H1 (cell line): ENCODE data around the gene BPIFB4. TPM values are rescaled to one million over a fixed set of nuclear protein-coding genes. Genes with fewer than 3 reads are reported as not detected.

Experiments used
- CTCF ChIA-PET: fragments of 300-600 bp; sonication (Branson Sonifier 250); formaldehyde crosslinking; loops from one replicate; lab custom pipeline; 2021; ENCODE audit not compliant: partially characterized antibody; lab: Charles Lee
- POLR2A ChIA-PET: fragments of 300-600 bp; sonication (Branson Sonifier 250); formaldehyde crosslinking; loops from one replicate; lab custom pipeline; 2021; ENCODE audit warnings: inconsistent platforms; ENCODE audit not compliant: partially characterized antibody; lab: Charles Lee
- DNase-seq, 2 experiments: peaks; one replicate each; pipeline versions ENCODE4 v3.0.0 to v3.0.0-alpha.2; 2010 to 2022; ENCODE audit warnings: low spot score in 2 of 2, low read depth in 1 of 2, mixed read lengths in 1 of 2
- FAIRE-seq: peaks from 2 replicates; lab custom pipeline; 2011; peaks lifted over from hg19 to GRCh38; lab: Jason Lieb, UNC
- H2AFZ ChIP-seq: 2 replicates; pipeline ENCODE4 v1.8.1; 2012; ENCODE audit warnings: low read length, inconsistent platforms
- H2AK5ac ChIP-seq: 2 replicates; pipeline ENCODE4 v1.6.1; 2013; ENCODE audit warnings: low read depth, low read length
- H2BK120ac ChIP-seq: replicated peaks from 2 replicates; pipeline ENCODE3; 2013; ENCODE audit warnings: low read depth, low read length, inconsistent platforms
- H2BK12ac ChIP-seq: 2 replicates; pipeline ENCODE4 v1.6.1; 2013; ENCODE audit warnings: low read depth, low read length
- H2BK15ac ChIP-seq: 2 replicates; pipeline ENCODE4 v1.6.1; 2013; ENCODE audit warnings: low read length
- H2BK20ac ChIP-seq: 2 replicates; pipeline ENCODE4 v1.6.1; 2013; ENCODE audit warnings: low read length
- H2BK5ac ChIP-seq: 2 replicates; pipeline ENCODE4 v1.6.1; 2013; ENCODE audit warnings: low read depth, low read length
- H3K14ac ChIP-seq: 2 replicates; pipeline ENCODE4 v1.6.1; 2013; ENCODE audit warnings: inconsistent platforms; ENCODE audit not compliant: insufficient read length
- H3K18ac ChIP-seq: 2 replicates; pipeline ENCODE4 v1.6.1; 2013; ENCODE audit warnings: low read length; ENCODE audit errors: extremely low read depth
- H3K23ac ChIP-seq: 2 replicates; pipeline ENCODE4 v1.6.1; 2013; ENCODE audit warnings: inconsistent platforms; ENCODE audit not compliant: insufficient read length
- H3K23me2 ChIP-seq: 2 replicates; pipeline ENCODE4 v1.6.1; 2013; ENCODE audit warnings: low read depth, low read length
- H3K27ac ChIP-seq: 2 replicates; pipeline ENCODE4 v1.6.1; 2011; ENCODE audit warnings: low read depth, low read length, inconsistent platforms
- H3K27me3 ChIP-seq, 4 experiments: replicated peaks in 1 of 4; 1 replicate in 1 of 4; 2 replicates in 3 of 4; pipeline versions ENCODE4 v1.6.1 to v1.8.1; 2011 to 2013; ENCODE audit warnings: low read length in 3 of 4, mild to moderate bottlenecking in 3 of 4, inconsistent platforms in 2 of 4, mixed read lengths in 2 of 4, moderate library complexity in 1 of 4; ENCODE audit not compliant: control insufficient read depth in 3 of 4, insufficient read depth in 3 of 4; ENCODE audit errors: extremely low read depth in 1 of 4
- H3K36me3 ChIP-seq, 4 experiments: 2 replicates each; pipeline versions ENCODE4 v1.6.1 to v1.8.1; 2011 to 2013; ENCODE audit warnings: mild to moderate bottlenecking in 4 of 4, low read length in 3 of 4, moderate library complexity in 2 of 4, control low read depth in 1 of 4, inconsistent platforms in 1 of 4; ENCODE audit not compliant: insufficient read depth in 4 of 4, control insufficient read depth in 2 of 4
- H3K4ac ChIP-seq: replicated peaks from 2 replicates; pipeline ENCODE3; 2013; ENCODE audit warnings: low read length, low read depth, mixed read lengths, inconsistent platforms; ENCODE audit not compliant: insufficient read length
- H3K4me1 ChIP-seq, 4 experiments: replicated peaks in 1 of 4; 1 replicate in 1 of 4; 2 replicates in 3 of 4; pipeline versions ENCODE4 v1.6.1 to v1.8.1; 2011 to 2013; ENCODE audit warnings: low read length in 3 of 4, inconsistent platforms in 2 of 4, mixed read lengths in 1 of 4; ENCODE audit not compliant: insufficient read depth in 4 of 4, control insufficient read depth in 3 of 4
- H3K4me2 ChIP-seq, 2 experiments: 2 replicates each; pipeline versions ENCODE4 v1.6.1 to v1.8.1; 2011 to 2013; ENCODE audit warnings: low read depth in 2 of 2, low read length in 2 of 2, control low read depth in 1 of 2, inconsistent platforms in 1 of 2, mild to moderate bottlenecking in 1 of 2; ENCODE audit not compliant: insufficient read depth in 1 of 2
- H3K4me3 ChIP-seq, 4 experiments: fragments of 200-600, 300-600 bp in 1 of 4; sonication (generic), shearing (Covaris generic), sonication (Bioruptor Twin) in 1 of 4; 2 replicates each; pipeline versions ENCODE4 v1.5.1 to v1.8.1; 2011 to 2016; ENCODE audit warnings: low read length in 4 of 4, low read depth in 3 of 4, control low read depth in 2 of 4, inconsistent platforms in 2 of 4, mild to moderate bottlenecking in 2 of 4, mixed read lengths in 1 of 4, moderate library complexity in 1 of 4; ENCODE audit not compliant: insufficient read depth in 2 of 4; ENCODE audit errors: extremely low read depth in 1 of 4
- H3K56ac ChIP-seq: replicated peaks from 2 replicates; pipeline ENCODE3; 2013; ENCODE audit warnings: low read depth, mild to moderate bottlenecking, mixed read lengths, low read length, inconsistent platforms; ENCODE audit not compliant: insufficient read length
- H3K79me1 ChIP-seq: 2 replicates; pipeline ENCODE4 v1.6.1; 2013; ENCODE audit warnings: low read depth, low read length, control low read depth
- H3K79me2 ChIP-seq, 2 experiments: 2 replicates each; pipeline versions ENCODE4 v1.6.1 to v1.8.1; 2012 to 2013; ENCODE audit warnings: low read length in 2 of 2, mild to moderate bottlenecking in 2 of 2, inconsistent platforms in 1 of 2; ENCODE audit not compliant: insufficient read depth in 2 of 2, control insufficient read depth in 1 of 2
- H3K9ac ChIP-seq, 4 experiments: replicated peaks in 1 of 4; 1 replicate in 1 of 4; 2 replicates in 3 of 4; pipeline versions ENCODE4 v1.6.1 to v1.8.1; 2011 to 2013; ENCODE audit warnings: low read depth in 3 of 4, low read length in 3 of 4, control low read depth in 2 of 4, mild to moderate bottlenecking in 2 of 4, moderate library complexity in 2 of 4, inconsistent platforms in 1 of 4; ENCODE audit errors: extremely low read depth in 1 of 4
- H3K9me3 ChIP-seq, 2 experiments: 2 replicates each; pipeline versions ENCODE4 v1.6.1 to v1.8.1; 2012 to 2013; ENCODE audit warnings: mild to moderate bottlenecking in 2 of 2, moderate library complexity in 2 of 2, control low read depth in 1 of 2, inconsistent platforms in 1 of 2, low read depth in 1 of 2, low read length in 1 of 2, mixed read lengths in 1 of 2; ENCODE audit not compliant: insufficient read depth in 2 of 2
- H4K20me1 ChIP-seq, 2 experiments: replicated peaks in 1 of 2; 2 replicates each; pipeline versions ENCODE3 to v1.8.1; 2011 to 2013; ENCODE audit warnings: inconsistent platforms in 2 of 2, low read length in 2 of 2, mild to moderate bottlenecking in 1 of 2; ENCODE audit not compliant: insufficient read depth in 2 of 2, control insufficient read depth in 1 of 2
- H4K5ac ChIP-seq: 2 replicates; pipeline ENCODE4 v1.6.1; 2013; ENCODE audit warnings: low read length, low read depth, mixed read lengths, inconsistent platforms; ENCODE audit not compliant: insufficient read length
- H4K8ac ChIP-seq: 2 replicates; pipeline ENCODE4 v1.8.0; 2013; ENCODE audit warnings: mild to moderate bottlenecking, moderate library complexity, low read length, inconsistent platforms; ENCODE audit not compliant: insufficient read depth; ENCODE audit errors: extremely low read depth
- H4K91ac ChIP-seq: replicated peaks from 2 replicates; pipeline ENCODE3; 2013; ENCODE audit warnings: low read length, mixed read lengths, inconsistent platforms; ENCODE audit not compliant: insufficient read length
- KDM1A ChIP-seq: fragments of 200-600, 300-600 bp; sonication (generic); IDR thresholded peaks from 2 replicates; pipeline ENCODE4 v1.7.1; 2016; ENCODE audit warnings: mild to moderate bottlenecking, low read length, borderline replicate concordance
- RAD21 ChIP-seq, 2 experiments: IDR thresholded peaks in 1 of 2; conservative IDR thresholded peaks in 1 of 2; 2 replicates each; pipeline ENCODE4 v1.6.1; 2011; ENCODE audit warnings: low read depth in 2 of 2, low read length in 2 of 2, improper control_type of control experiment in 1 of 2, inconsistent platforms in 1 of 2, mild to moderate bottlenecking in 1 of 2, moderate library complexity in 1 of 2
- WGBS, 2 experiments: shearing (Covaris generic) in 1 of 2; methylation state at CpG; one replicate each; pipeline versions ENCODE4 v1.1.6 to v1.1.7; 2013 to 2015; ENCODE audit warnings: low lambda C conversion rate in 2 of 2, mixed read lengths in 2 of 2, inconsistent platforms in 1 of 2, low coverage in 1 of 2, missing lambda C conversion rate in 1 of 2; ENCODE audit not compliant: insufficient replicate concordance in 2 of 2, insufficient coverage in 1 of 2, insufficient read length in 1 of 2; ENCODE audit errors: extremely low coverage in 1 of 2, missing lambda C conversion rate in 1 of 2; 5-methylcytosine and 5-hydroxymethylcytosine counted together
- polyA plus RNA-seq, 7 experiments: library from polyadenylated mRNA; depleted of rRNA in 3 of 7; stranded (reverse) in 5 of 7; unstranded in 2 of 7; fragments of >200 nt in 5 of 7; fragments of 200-250 nt in 2 of 7; gene quantifications; 1 replicate in 5 of 7; 2 replicates in 1 of 7; 4 replicates in 1 of 7; pipeline versions ENCODE4 v1.2.1 to v1.2.3, GENCODE V29; 2011 to 2013; ENCODE audit warnings: missing spikeins in 2 of 7, mixed read lengths in 2 of 7
- total RNA-seq: library from RNA; stranded (reverse); fragmentation: NEBNext Ultra II Directional; extraction: Animal tissue kit (Norgen Biotek cat#: 25700); gene quantifications from 2 replicates; pipeline ENCODE4 v1.2.1, GENCODE V29; 2021

The BPIFB4 gene
- total and polyA plus RNA-seq, 2 of the 8 experiments (the other 6 are each of a cell fraction or from before 2014, with no cell fraction given): not detected

- no peaks in the 10 kb centered on the region for H3K27me3 ChIP-seq
- no peak overlapping the region for H3K23ac ChIP-seq
- TF ChIP-seq RAD21 (IDR thresholded peaks at IDR 0.05 in 1 of 2, conservative IDR thresholded peaks at IDR 0.05 in 1 of 2; ENCODE audit: low read depth in 2 of 2, low read length in 2 of 2): no peak
- TF ChIP-seq KDM1A: peak; percentile 60; the same call in 1 of the 2 replicates
- no peak overlapping the region for H2AFZ ChIP-seq
- H2BK12ac ChIP-seq: 0 out of 2 replicates have a peak overlapping the region, but pooled peaks have one; percentile 44
- FAIRE-seq: no peak
- no peaks in the 10 kb centered on the region for H3K79me1 ChIP-seq
- H3K4me3 ChIP-seq: no peak overlapping the region
- H4K20me1 ChIP-seq: no peaks in the 10 kb centered on the region
- H4K5ac ChIP-seq: no peak overlapping the region
- DNase-seq: no peak
- no peaks in the 10 kb centered on the region for H3K36me3 ChIP-seq
- H4K8ac ChIP-seq: no peak overlapping the region
- H3K18ac ChIP-seq: no peak overlapping the region
- no peaks in the 10 kb centered on the region for H3K79me2 ChIP-seq
- no peak overlapping the region for H3K14ac ChIP-seq
- H2BK120ac ChIP-seq: no peak overlapping the region
- CTCF ChIA-PET: no interaction called here
- H4K91ac ChIP-seq: peak overlapping the region; percentile 65
- no peak overlapping the region for H3K4ac ChIP-seq
- WGBS, 2 experiments: 93% methylated on average over 9 of the region's 11 CpGs; no CpG with 5 or more reads in 1 of the 2 experiments
- POLR2A ChIA-PET: no interaction called here
- no peak overlapping the region for H2BK5ac ChIP-seq
- H3K56ac ChIP-seq: no peak overlapping the region
- peaks cover 7% of the 10 kb centered on the region in 2 experiments; a peak in 2 of 4 replicates for H3K9me3 ChIP-seq
- 0 out of 2 replicates have a peak overlapping the region, but pooled peaks have one; percentile 71 for H2AK5ac ChIP-seq
- H3K4me1 ChIP-seq: peaks cover 0 to 9% (median 3%) of the 10 kb centered on the region in 4 experiments; a peak in 2 of 7 replicates
- no peaks in the 10 kb centered on the region for H3K23me2 ChIP-seq
- 0 out of 4 replicates have a peak overlapping the region, but pooled peaks of 1 of the 2 experiments have one; percentile 21 for H3K4me2 ChIP-seq
- no peak overlapping the region for H3K9ac ChIP-seq
- H2BK20ac ChIP-seq: no peak overlapping the region
- H3K27ac ChIP-seq: no peak overlapping the region
- H2BK15ac ChIP-seq: no peak overlapping the region; the same call in 1 of the 2 replicates
Observed at GRCh38 chr20:33133373-33133941, 54.0 kb downstream of the BPIFB4 start.
